Fibroblast of pulmonary artery (primary cell): ENCODE results near the gene DDX27.

Experiments used
- DNase-seq: peaks from one replicate; pipeline ENCODE4 v3.0.0-alpha.2; 2010; ENCODE audit warnings: low read depth
- H3K4me3 ChIP-seq: replicated peaks from 2 replicates; pipeline ENCODE4 v1.5.1; 2011; ENCODE audit warnings: low read depth, mild to moderate bottlenecking, control low read depth, low read length, moderate library complexity
- CTCF ChIP-seq: IDR thresholded peaks from 2 replicates; pipeline ENCODE4 v1.5.1; 2011; ENCODE audit warnings: mild to moderate bottlenecking, control low read depth, low read length, inconsistent platforms; ENCODE audit errors: missing control alignments

DDX27 gene

GRCh38 chr20:49279677-49280462, 60.7 kb downstream of the DDX27 start:
- no peak for TF ChIP-seq CTCF
- no peak for DNase-seq
- peak overlapping the region; percentile 76 for H3K4me3 ChIP-seq

- TF ChIP-seq CTCF: no peak
- peak overlapping the region; percentile 76 for H3K4me3 ChIP-seq
- no peak for DNase-seq
Measured at GRCh38 chr20:49280463-49281058, 61.3 kb downstream of the DDX27 start.

- no peak for TF ChIP-seq CTCF
- peak overlapping the region; percentile 76 for H3K4me3 ChIP-seq
- DNase-seq: no peak
Measured at GRCh38 chr20:49281059-49281912, 62.1 kb downstream of the DDX27 start.

DNA sequence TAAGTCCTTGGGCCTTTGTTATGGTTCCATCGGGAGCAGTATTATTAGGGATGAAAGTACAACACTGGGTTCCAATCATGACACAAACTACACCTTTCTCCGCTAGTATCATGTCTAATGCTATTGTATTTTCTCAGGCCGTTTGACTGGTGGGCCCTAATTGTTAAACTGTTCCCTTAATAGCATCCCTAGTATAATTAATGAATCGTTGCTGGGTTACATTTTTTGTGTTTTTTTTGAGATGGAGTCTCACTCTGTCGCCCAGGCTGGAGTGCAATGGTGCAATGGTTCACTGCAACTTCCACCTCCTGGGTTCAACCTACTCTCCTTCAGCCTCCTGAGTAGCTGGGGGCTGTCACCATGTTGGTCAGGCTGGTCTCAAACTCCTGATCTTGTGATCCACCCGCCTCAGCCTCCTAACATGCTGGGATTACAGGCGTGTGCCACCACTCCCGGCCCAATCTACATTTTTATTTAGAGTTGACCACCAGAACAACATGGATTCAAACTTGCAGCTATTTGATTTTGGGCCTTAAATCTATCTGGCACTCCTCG, 62.8 kb downstream of the DDX27 start:
- TF ChIP-seq CTCF: no peak
- no peak for DNase-seq
- H3K4me3 ChIP-seq: peak overlapping the region; percentile 21

- peak overlapping the region; percentile 21 for H3K4me3 ChIP-seq
- TF ChIP-seq CTCF: no peak
- no peak for DNase-seq
Measured at GRCh38 chr20:49282584-49283171, 63.5 kb downstream of the DDX27 start.

- no peak for DNase-seq
- H3K4me3 ChIP-seq: peak overlapping the region; percentile 21
- no peak for TF ChIP-seq CTCF
Measured at GRCh38 chr20:49283176-49283702, 64.0 kb downstream of the DDX27 start.
